HG02870 (cell line): ENCODE measurements around the gene COL5A3.
"Not testable (repeated sequence)": the region's sequence is repeated elsewhere in the genome, so short reads cannot be mapped to it uniquely, and the experiment has no call there.

Source experiments
- ATAC-seq: cut with Tn5 transposase; IDR thresholded peaks from one replicate; pipeline ENCODE4 v1.9.1; 2021; ENCODE audit warnings: mild to moderate bottlenecking, moderate library complexity; ENCODE audit not compliant: unreplicated experiment

Gene COL5A3

GRCh38 chr19:9972103-9972502, 38.2 kb downstream of the COL5A3 start:
- ATAC-seq: no peak

- no peak for ATAC-seq
These were observed 39.0 kb downstream of the COL5A3 start for GRCh38 chr19:9971166-9971897.

- ATAC-seq: no peak
These were observed 39.8 kb downstream of the COL5A3 start for GRCh38 chr19:9970481-9970880.

GRCh38 chr19:9969688-9969975, 40.7 kb downstream of the COL5A3 start:
- no peak for ATAC-seq

- ATAC-seq: no peak
These were observed 41.2 kb downstream of the COL5A3 start for GRCh38 chr19:9968820-9969687.

- no peak for ATAC-seq
These were observed 43.0 kb downstream of the COL5A3 start for GRCh38 chr19:9967326-9967725.

- ATAC-seq: no peak
These were observed 43.9 kb downstream of the COL5A3 start for GRCh38 chr19:9966448-9966847.

- ATAC-seq: no peak
These were observed 44.3 kb downstream of the COL5A3 start for GRCh38 chr19:9966024-9966423.

GRCh38 chr19:9962623-9963290, 47.5 kb downstream of the COL5A3 start:
- ATAC-seq: no peak

- ATAC-seq: no peak
These were observed 49.2 kb downstream of the COL5A3 start for GRCh38 chr19:9961103-9961502.

- no peak for ATAC-seq
These were observed 51.9 kb downstream of the COL5A3 start for GRCh38 chr19:9958379-9958821.

GRCh38 chr19:9956956-9957355, 53.3 kb downstream of the COL5A3 start:
- no peak for ATAC-seq

GRCh38 chr19:9953802-9954542, 56.3 kb downstream of the COL5A3 start:
- ATAC-seq: no peak

- ATAC-seq: no peak
These were observed 58.0 kb downstream of the COL5A3 start for GRCh38 chr19:9952276-9952675.

GRCh38 chr19:9947441-9947840, 62.9 kb downstream of the COL5A3 start:
- ATAC-seq: no peak

- ATAC-seq: not testable (repeated sequence)
These were observed 63.7 kb downstream of the COL5A3 start for GRCh38 chr19:9946528-9947125.

GRCh38 chr19:9945319-9945966, 64.9 kb downstream of the COL5A3 start:
- no peak for ATAC-seq

- no peak for ATAC-seq
These were observed 66.6 kb downstream of the COL5A3 start for GRCh38 chr19:9943744-9944143.

- no peak for ATAC-seq
These were observed 68.6 kb downstream of the COL5A3 start for GRCh38 chr19:9941671-9942070.

GRCh38 chr19:9941231-9941630, 69.1 kb downstream of the COL5A3 start:
- no peak for ATAC-seq
